ENCODE results near the gene ZNF563. TPM values are rescaled to one million over a fixed set of nuclear protein-coding genes. Genes with fewer than 3 reads are reported as not detected.
"Not testable (repeated sequence)": the region's sequence is repeated elsewhere in the genome, so short reads cannot be mapped to it uniquely, and the experiment has no call there.

Gene ZNF563
- total and polyA plus RNA-seq, 10 of the 15 experiments (the other 5 are each of a cell fraction or from before 2014, with no cell fraction given), result 1.7 to 6.4 (median 2.8) TPM

DNA sequence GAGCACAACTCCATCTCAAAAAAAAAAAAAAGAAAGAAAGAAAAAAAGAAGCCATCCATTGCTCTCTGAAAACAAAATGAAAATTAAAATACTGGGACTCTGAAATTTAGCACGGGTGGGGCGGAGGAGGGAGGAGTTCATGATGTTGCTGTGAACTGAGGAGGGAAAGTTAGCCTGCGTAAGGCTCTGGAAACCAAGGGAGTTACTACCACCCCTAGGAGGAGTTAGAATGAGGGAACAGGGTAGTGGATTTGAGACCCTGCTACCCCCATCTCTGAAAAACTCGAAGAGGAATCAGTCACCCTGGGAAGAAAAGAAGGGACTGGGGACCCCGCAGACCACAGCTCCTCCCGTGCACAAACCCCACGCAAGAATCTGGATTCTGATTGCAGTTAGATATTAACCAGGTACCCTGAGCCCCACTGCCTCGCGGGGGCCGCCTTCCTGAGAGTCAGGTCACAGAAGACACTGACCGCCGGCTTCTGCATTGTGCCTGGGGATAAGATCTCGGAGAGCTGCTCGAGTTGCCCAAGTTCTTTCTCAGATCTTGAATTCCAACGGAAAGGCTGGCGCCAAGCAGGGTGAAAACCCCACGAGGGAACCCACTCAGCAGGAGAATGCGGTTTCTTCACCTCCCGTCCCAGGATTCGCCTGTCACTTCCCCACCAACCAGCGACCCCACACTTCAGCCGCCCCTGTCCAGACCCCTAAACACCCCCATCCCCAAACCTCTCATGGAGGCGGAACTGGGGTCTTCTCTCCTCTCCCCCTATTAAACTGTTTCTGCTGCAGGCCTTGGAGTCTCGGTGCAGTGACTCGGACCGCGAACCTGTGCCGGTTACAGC is 31.2 kb upstream of the ZNF563 start (continued):
- no peak for TF ChIP-seq MAX (IDR thresholded peaks at IDR 0.05; ENCODE audit: low read depth, low read length)

DNA sequence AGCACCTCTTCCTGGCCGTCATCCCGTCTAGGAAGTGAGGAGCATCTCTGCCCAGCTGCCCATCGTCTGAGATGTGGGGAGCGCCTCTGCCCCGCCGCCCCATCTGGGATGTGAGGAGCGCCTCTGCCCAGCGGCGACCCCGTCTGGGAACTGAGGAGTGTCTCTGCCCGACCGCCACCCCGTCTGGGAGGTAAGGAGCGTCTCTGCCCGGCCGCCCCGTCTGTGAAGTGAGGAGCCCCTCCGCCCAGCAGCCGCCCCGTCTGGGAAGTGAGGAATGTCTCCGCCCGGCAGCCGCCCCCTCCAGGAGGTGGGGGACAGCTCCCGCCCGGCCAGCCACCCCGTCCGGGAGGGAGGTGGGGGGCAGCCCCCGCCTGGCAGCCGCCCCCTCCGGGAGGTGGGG is 28.8 kb upstream of the ZNF563 start:
- POLR2A ChIA-PET; H3K36me3 ChIP-seq (ENCODE audit: control insufficient read depth in 2 of 2, insufficient read depth in 2 of 2, low read length in 1 of 2); H3K4me1 ChIP-seq (ENCODE audit: control insufficient read depth, insufficient read depth, low read length); in situ Hi-C loops (cut with MboI); H3K9ac ChIP-seq (ENCODE audit: control insufficient read depth, insufficient read depth, low read length); H3K27ac ChIP-seq (ENCODE audit: control insufficient read depth, insufficient read depth); RAD21 ChIA-PET (ENCODE audit: unreplicated experiment); SMC1A ChIA-PET (ENCODE audit: uncharacterized antibody, unreplicated experiment); H3K4me2 ChIP-seq (ENCODE audit: control insufficient read depth, insufficient read depth); BruUV-seq (replicated peaks); H3K27me3 ChIP-seq (replicated peaks in 1 of 2; ENCODE audit: control insufficient read depth in 2 of 2, insufficient read depth in 2 of 2, low read length in 1 of 2); DNase-seq (ENCODE audit: low read depth, low spot score); CTCF ChIA-PET; intact Hi-C loops (cut with micrococcal nuclease; ENCODE audit: unreplicated experiment); FAIRE-seq; H2AFZ ChIP-seq (ENCODE audit: control insufficient read depth, low read depth, low read length); H3K9me3 ChIP-seq (replicated peaks; ENCODE audit: control insufficient read depth, insufficient read depth, low read length); H4K20me1 ChIP-seq (ENCODE audit: control insufficient read depth, insufficient read depth); H3K79me2 ChIP-seq (ENCODE audit: control insufficient read depth, insufficient read depth, low read length); ATAC-seq; H3K4me3 ChIP-seq: not testable (repeated sequence)
- over 99% methylated on average over 22 of the region's 30 CpGs for WGBS (ENCODE audit: insufficient coverage, insufficient replicate concordance, low lambda C conversion rate, missing lambda C conversion rate)

DNA sequence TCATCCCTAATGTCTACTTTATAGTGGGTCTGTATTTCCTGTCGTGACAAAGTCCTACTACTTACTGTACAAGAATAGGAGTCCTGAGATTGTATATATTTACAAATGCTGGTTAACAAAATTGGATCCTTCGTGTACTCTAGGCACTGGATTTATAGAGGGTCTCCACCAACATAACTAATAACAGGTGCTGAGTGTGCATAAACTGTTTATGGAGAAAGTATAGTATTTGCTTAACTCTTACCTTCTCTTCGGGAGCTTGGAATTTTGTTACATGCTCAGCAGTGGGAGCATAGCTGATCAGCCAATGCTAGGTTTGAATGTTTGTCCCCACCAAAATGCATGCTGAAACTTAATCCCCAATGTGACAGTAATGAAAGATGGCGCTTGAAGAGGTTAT is 19.9 kb upstream of the ZNF563 start:
- ChIA-PET POLR2A (interaction anchor here (0.6 kb wide), 1 partner anchor 195 kb away, joined by 5 read pairs; no protein-coding TSS in a partner anchor), SMC1A (ENCODE audit: uncharacterized antibody, unreplicated experiment) (no interaction called here), RAD21 (ENCODE audit: unreplicated experiment) (no interaction called here), CTCF (no interaction called here)
- Histone ChIP-seq H3K27me3 (replicated peaks in 1 of 2; ENCODE audit: control insufficient read depth in 2 of 2, insufficient read depth in 2 of 2, low read length in 1 of 2) (no peaks in the 10 kb centered on the region), H3K27ac (ENCODE audit: control insufficient read depth, insufficient read depth) (no peak overlapping the region), H3K79me2 (ENCODE audit: control insufficient read depth, insufficient read depth, low read length) (no peaks in the 10 kb centered on the region), H3K4me3 (no peak overlapping the region), H4K20me1 (ENCODE audit: control insufficient read depth, insufficient read depth) (no peaks in the 10 kb centered on the region), H3K9ac (ENCODE audit: control insufficient read depth, insufficient read depth, low read length) (no peak overlapping the region), H3K4me1 (ENCODE audit: control insufficient read depth, insufficient read depth, low read length) (no peaks in the 10 kb centered on the region), H3K4me2 (ENCODE audit: control insufficient read depth, insufficient read depth) (no peak overlapping the region), H3K9me3 (replicated peaks; ENCODE audit: control insufficient read depth, insufficient read depth, low read length) (peaks cover 24% of the 10 kb centered on the region), H3K36me3 (ENCODE audit: control insufficient read depth in 2 of 2, insufficient read depth in 2 of 2, low read length in 1 of 2) (no peaks in the 10 kb centered on the region), H2AFZ (ENCODE audit: control insufficient read depth, low read depth, low read length) (no peak overlapping the region)
- DNase-seq (ENCODE audit: low read depth, low spot score) (no peak), FAIRE-seq (no peak), ATAC-seq (no peak)
- in situ Hi-C loops (cut with MboI), result no loop called here
- WGBS (ENCODE audit: insufficient coverage, insufficient replicate concordance, low lambda C conversion rate, missing lambda C conversion rate), result 53% methylated on average over 4 of the region's 4 CpGs
- BruUV-seq (replicated peaks), result no TSS peak
- intact Hi-C loops (cut with micrococcal nuclease; ENCODE audit: unreplicated experiment), result no loop called here
- TF ChIP-seq NRF1 (conservative IDR thresholded peaks at IDR 0.05; ENCODE audit: low read depth, low read length) (no peak), SUZ12 (IDR thresholded peaks at IDR 0.05; ENCODE audit: unreplicated experiment) (no peak), ATF3 (IDR thresholded peaks at IDR 0.05; ENCODE audit: borderline replicate concordance, extremely low read depth, low read depth, low read length) (no peak), ATF7 (IDR thresholded peaks at IDR 0.05; ENCODE audit: low read depth) (no peak), CEBPB (IDR thresholded peaks at IDR 0.05; ENCODE audit: borderline replicate concordance in 1 of 2, low read depth in 2 of 2, low read length in 2 of 2) (no peak), DPF2 (IDR thresholded peaks at IDR 0.05) (no peak), RCOR1 (conservative IDR thresholded peaks at IDR 0.05; ENCODE audit: low read depth, low read length) (no peak), IRF4 (IDR thresholded peaks at IDR 0.05; ENCODE audit: low read depth, low read length) (no peak), HDAC2 (IDR thresholded peaks at IDR 0.05) (no peak)
- TF ChIP-seq, protein P1, sequence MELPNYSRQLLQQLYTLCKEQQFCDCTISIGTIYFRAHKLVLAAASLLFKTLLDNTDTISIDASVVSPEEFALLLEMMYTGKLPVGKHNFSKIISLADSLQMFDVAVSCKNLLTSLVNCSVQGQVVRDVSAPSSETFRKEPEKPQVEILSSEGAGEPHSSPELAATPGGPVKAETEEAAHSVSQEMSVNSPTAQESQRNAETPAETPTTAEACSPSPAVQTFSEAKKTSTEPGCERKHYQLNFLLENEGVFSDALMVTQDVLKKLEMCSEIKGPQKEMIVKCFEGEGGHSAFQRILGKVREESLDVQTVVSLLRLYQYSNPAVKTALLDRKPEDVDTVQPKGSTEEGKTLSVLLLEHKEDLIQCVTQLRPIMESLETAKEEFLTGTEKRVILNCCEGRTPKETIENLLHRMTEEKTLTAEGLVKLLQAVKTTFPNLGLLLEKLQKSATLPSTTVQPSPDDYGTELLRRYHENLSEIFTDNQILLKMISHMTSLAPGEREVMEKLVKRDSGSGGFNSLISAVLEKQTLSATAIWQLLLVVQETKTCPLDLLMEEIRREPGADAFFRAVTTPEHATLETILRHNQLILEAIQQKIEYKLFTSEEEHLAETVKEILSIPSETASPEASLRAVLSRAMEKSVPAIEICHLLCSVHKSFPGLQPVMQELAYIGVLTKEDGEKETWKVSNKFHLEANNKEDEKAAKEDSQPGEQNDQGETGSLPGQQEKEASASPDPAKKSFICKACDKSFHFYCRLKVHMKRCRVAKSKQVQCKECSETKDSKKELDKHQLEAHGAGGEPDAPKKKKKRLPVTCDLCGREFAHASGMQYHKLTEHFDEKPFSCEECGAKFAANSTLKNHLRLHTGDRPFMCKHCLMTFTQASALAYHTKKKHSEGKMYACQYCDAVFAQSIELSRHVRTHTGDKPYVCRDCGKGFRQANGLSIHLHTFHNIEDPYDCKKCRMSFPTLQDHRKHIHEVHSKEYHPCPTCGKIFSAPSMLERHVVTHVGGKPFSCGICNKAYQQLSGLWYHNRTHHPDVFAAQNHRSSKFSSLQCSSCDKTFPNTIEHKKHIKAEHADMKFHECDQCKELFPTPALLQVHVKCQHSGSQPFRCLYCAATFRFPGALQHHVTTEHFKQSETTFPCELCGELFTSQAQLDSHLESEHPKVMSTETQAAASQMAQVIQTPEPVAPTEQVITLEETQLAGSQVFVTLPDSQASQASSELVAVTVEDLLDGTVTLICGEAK (IDR thresholded peaks at IDR 0.05; ENCODE audit: borderline replicate concordance), result no peak

Measured in GM12878 (cell line).